ENCODE results near the gene C13orf42. TPM values are rescaled to one million over a fixed set of nuclear protein-coding genes. Genes with fewer than 3 reads are reported as not detected.

C13orf42 gene
- total RNA-seq, 1 donor from 2014 or later: not detected

- H3K27me3 Mint-ChIP-seq: peaks cover 12% of the 10 kb centered on the region
- DNase-seq (no peak), ATAC-seq (ENCODE audit: low read depth) (no peak)
- POLR2A ChIA-PET: no interaction called here
- H3K4me1 Mint-ChIP-seq: no peaks in the 10 kb centered on the region
- H3K4me3 Mint-ChIP-seq: no peak overlapping the region
- CTCF ChIA-PET: no interaction called here
- H3K9me3 Mint-ChIP-seq: no peaks in the 10 kb centered on the region
- no peaks in the 10 kb centered on the region for H3K36me3 Mint-ChIP-seq (ENCODE audit: low read depth)
- no peak overlapping the region for H3K27ac Mint-ChIP-seq
- TF ChIP-seq, protein P1, sequence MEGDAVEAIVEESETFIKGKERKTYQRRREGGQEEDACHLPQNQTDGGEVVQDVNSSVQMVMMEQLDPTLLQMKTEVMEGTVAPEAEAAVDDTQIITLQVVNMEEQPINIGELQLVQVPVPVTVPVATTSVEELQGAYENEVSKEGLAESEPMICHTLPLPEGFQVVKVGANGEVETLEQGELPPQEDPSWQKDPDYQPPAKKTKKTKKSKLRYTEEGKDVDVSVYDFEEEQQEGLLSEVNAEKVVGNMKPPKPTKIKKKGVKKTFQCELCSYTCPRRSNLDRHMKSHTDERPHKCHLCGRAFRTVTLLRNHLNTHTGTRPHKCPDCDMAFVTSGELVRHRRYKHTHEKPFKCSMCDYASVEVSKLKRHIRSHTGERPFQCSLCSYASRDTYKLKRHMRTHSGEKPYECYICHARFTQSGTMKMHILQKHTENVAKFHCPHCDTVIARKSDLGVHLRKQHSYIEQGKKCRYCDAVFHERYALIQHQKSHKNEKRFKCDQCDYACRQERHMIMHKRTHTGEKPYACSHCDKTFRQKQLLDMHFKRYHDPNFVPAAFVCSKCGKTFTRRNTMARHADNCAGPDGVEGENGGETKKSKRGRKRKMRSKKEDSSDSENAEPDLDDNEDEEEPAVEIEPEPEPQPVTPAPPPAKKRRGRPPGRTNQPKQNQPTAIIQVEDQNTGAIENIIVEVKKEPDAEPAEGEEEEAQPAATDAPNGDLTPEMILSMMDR (IDR thresholded peaks at IDR 0.05): no peak
- intact Hi-C loops (cut with micrococcal nuclease): no loop called here
Measured at GRCh38 chr13:51155161-51155560, 44.1 kb upstream of the C13orf42 start.

DNA sequence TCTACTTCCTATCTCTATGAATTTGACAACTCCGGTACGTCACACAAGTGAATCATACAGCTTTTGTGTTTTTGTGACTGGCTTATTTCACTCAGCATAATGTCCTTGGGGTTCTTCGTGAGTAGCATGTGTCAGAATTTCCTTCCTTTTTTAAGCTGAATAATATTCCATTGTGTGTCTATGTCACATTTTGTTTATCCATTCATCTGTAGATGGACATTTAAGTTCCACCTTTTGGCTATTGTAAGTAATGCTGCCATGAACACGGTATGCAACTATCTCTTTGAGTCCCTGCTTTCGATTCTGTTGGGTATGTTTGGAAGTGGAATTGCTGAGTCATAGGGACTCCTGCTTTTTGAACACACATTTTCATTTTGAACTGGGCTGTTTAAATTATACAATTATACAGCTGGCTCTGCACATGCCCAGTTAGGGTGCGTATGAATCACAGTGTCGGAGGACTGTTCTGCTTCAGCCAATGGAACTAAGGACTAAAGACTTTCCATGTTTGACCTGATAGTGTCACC lies 43.0 kb upstream of the C13orf42 start:
- H3K4me3 Mint-ChIP-seq: no peak overlapping the region
- peaks cover 12% of the 10 kb centered on the region for H3K27me3 Mint-ChIP-seq

DNA sequence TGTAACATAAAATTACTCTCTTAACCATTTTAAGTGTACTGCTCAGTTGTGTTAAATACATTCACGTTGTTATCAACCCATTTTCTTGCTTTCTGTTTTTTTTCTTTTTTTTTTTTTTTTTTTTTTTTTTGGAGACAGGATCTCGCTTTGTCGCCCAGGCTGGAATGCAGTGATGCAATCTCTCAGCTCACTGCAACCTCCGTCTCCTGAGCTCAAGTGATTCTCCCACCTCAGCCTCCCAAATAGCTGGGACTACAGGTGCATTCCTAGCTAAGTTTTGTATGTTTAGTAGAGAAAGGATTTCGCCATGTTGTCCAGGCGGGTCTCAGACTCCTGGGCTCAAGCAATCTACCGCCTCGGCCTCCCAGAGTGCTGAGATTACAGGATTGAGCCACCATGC lies 42.5 kb upstream of the C13orf42 start:
- intact Hi-C loops (cut with micrococcal nuclease): no loop called here
- DNase-seq (no peak), ATAC-seq (ENCODE audit: low read depth) (no peak)
- no peak overlapping the region for H3K4me3 Mint-ChIP-seq
- peaks cover 12% of the 10 kb centered on the region for H3K27me3 Mint-ChIP-seq
- H3K27ac Mint-ChIP-seq: no peak overlapping the region
- TF ChIP-seq, protein P1 (IDR thresholded peaks at IDR 0.05): no peak
- H3K36me3 Mint-ChIP-seq (ENCODE audit: low read depth): no peaks in the 10 kb centered on the region
- H3K4me1 Mint-ChIP-seq: no peaks in the 10 kb centered on the region
- H3K9me3 Mint-ChIP-seq: no peaks in the 10 kb centered on the region
- ChIA-PET POLR2A (interaction anchor here (0.6 kb wide), 1 partner anchor 1202 kb away, joined by 8 read pairs; no protein-coding TSS in a partner anchor), CTCF (interaction anchor here (0.6 kb wide), 1 partner anchor 134 kb away, joined by 3 read pairs; no protein-coding TSS in a partner anchor)

More for the DNA sequence above, 43.0 kb upstream of the C13orf42 start:
- intact Hi-C loops (cut with micrococcal nuclease): no loop called here
- H3K27ac Mint-ChIP-seq: no peak overlapping the region
- no peaks in the 10 kb centered on the region for H3K9me3 Mint-ChIP-seq
- DNase-seq (no peak), ATAC-seq (ENCODE audit: low read depth) (no peak)
- TF ChIP-seq, protein P1 (IDR thresholded peaks at IDR 0.05): no peak
- H3K36me3 Mint-ChIP-seq (ENCODE audit: low read depth): no peaks in the 10 kb centered on the region
- ChIA-PET POLR2A (no interaction called here), CTCF (no interaction called here)
- no peaks in the 10 kb centered on the region for H3K4me1 Mint-ChIP-seq

DNA sequence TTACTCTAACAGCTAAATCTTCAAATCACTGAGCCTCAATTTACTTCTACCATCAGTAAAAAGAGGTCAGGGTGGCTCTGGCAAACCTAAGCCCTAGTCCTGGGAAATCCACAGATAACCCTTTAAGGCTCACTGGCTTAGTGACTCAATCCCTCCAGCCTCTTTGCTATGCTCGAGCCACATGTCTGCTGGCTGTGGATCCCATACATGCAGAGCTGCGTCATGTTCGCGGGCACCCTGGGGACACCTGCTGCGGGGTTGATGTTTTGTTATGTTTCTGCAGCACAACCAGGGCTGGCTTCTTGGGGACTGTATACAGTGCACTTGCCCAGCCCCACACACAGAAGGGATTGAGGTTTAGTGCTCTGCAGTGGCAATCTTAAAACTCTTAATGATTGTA lies 41.6 kb upstream of the C13orf42 start:
- CTCF ChIA-PET: no interaction called here
- ATAC-seq (ENCODE audit: low read depth) (no peak), DNase-seq (no peak)
- Mint-ChIP-seq H3K27me3 (peaks cover 17% of the 10 kb centered on the region), H3K4me1 (no peaks in the 10 kb centered on the region), H3K27ac (no peak overlapping the region), H3K9me3 (no peaks in the 10 kb centered on the region), H3K4me3 (no peak overlapping the region), H3K36me3 (ENCODE audit: low read depth) (no peaks in the 10 kb centered on the region)
- POLR2A ChIA-PET: interaction anchor here (0.5 to 0.6 kb wide), 2 partner anchors 11 to 1201 kb away, joined by 3 to 8 read pairs; no protein-coding TSS in a partner anchor
- TF ChIP-seq, protein P1 (IDR thresholded peaks at IDR 0.05): no peak
- intact Hi-C loops (cut with micrococcal nuclease): no loop called here

DNA sequence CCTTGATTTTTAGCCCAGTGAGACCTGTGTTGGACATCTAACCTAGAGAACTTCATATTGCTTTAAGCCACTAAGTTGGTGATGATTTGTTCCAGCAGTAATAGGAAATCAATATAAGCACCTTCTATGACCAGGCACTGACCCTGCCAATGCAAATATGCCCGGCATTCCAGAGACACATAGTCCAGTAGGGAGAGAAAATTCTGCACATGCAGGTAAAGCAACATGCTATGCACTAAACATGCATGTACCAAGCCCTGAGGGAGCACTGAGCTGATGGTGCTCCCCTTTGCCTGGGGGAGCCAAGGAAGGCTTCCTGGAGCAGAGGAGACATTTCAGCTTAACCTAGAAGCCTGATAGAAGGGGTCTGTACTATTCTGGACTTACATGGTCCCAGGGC lies 40.4 kb upstream of the C13orf42 start:
- no peak overlapping the region for H3K4me3 Mint-ChIP-seq
- TF ChIP-seq, protein P1 (IDR thresholded peaks at IDR 0.05): no peak
- ATAC-seq (ENCODE audit: low read depth): no peak
- no peak overlapping the region for H3K27ac Mint-ChIP-seq
- no peak for DNase-seq
- no peaks in the 10 kb centered on the region for H3K4me1 Mint-ChIP-seq
- ChIA-PET POLR2A (no interaction called here), CTCF (no interaction called here)
- intact Hi-C loops (cut with micrococcal nuclease): no loop called here
- H3K27me3 Mint-ChIP-seq: peaks cover 21% of the 10 kb centered on the region
- no peaks in the 10 kb centered on the region for H3K36me3 Mint-ChIP-seq (ENCODE audit: low read depth)
- no peaks in the 10 kb centered on the region for H3K9me3 Mint-ChIP-seq
